ENCODE data around the gene MYO18A. TPM values are rescaled to one million over a fixed set of nuclear protein-coding genes. Genes with fewer than 3 reads are reported as not detected.
A peak's percentile ranks its signal among the peaks of the same experiment; 100 is the strongest.

Gene MYO18A
- total RNA-seq, 4 donors from 2014 or later: 71.6 to 125 (median 104) TPM

DNA sequence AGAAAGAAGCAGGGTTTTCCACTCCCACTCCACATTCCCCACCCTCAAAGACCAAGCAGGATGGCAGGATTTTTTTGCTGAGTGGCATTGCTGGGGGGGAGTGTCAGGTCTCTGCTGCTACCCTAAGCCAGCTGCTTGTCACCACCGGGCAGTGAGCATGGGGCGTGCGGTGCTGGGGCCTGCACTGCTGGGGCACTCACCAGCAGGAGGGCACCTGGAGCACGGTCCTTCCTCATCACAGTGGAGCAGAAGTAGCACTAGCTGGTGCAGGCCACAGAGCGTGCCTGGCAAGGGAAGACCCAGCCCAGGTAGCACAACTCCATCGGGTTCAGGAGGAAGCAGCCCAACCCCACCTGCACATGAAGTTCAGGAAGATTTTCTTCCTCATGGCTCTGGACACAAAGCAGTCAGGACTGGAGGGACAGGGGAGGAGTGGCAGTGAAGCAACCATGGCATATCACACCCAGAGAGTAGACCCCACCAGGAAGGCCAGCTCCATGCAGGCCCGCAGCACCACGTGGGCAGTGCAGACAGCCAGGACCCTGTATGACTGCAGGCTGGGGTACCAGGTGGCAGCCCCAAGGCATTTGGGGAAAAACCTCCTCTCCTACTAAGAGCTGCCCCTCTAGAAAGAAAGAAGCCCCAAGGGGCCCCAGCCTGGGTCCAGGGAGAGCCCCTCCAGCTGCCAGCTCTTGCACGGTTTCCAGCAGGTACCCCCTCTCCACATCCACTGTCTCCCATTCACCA lies 16.7 kb upstream of the MYO18A start:
- 87% methylated on average over 6 to 8 of the region's 9 CpGs for WGBS, 2 donors
- Histone ChIP-seq H3K36me3 (no peaks in the 10 kb centered on the region), H3K27me3 (no peaks in the 10 kb centered on the region), H3K4me3 (no peak overlapping the region), H3K9me3 (no peaks in the 10 kb centered on the region), H3K4me1 (no peaks in the 10 kb centered on the region), H3K27ac (no peak overlapping the region)
- no peak for DNase-seq (ENCODE audit: low spot score in 2 of 2)
- TF ChIP-seq POLR2A (IDR thresholded peaks at IDR 0.05) (no peak), EP300 (IDR thresholded peaks at IDR 0.05) (no peak)
- TF ChIP-seq, protein P1, sequence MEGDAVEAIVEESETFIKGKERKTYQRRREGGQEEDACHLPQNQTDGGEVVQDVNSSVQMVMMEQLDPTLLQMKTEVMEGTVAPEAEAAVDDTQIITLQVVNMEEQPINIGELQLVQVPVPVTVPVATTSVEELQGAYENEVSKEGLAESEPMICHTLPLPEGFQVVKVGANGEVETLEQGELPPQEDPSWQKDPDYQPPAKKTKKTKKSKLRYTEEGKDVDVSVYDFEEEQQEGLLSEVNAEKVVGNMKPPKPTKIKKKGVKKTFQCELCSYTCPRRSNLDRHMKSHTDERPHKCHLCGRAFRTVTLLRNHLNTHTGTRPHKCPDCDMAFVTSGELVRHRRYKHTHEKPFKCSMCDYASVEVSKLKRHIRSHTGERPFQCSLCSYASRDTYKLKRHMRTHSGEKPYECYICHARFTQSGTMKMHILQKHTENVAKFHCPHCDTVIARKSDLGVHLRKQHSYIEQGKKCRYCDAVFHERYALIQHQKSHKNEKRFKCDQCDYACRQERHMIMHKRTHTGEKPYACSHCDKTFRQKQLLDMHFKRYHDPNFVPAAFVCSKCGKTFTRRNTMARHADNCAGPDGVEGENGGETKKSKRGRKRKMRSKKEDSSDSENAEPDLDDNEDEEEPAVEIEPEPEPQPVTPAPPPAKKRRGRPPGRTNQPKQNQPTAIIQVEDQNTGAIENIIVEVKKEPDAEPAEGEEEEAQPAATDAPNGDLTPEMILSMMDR (IDR thresholded peaks at IDR 0.05): no peak

DNA sequence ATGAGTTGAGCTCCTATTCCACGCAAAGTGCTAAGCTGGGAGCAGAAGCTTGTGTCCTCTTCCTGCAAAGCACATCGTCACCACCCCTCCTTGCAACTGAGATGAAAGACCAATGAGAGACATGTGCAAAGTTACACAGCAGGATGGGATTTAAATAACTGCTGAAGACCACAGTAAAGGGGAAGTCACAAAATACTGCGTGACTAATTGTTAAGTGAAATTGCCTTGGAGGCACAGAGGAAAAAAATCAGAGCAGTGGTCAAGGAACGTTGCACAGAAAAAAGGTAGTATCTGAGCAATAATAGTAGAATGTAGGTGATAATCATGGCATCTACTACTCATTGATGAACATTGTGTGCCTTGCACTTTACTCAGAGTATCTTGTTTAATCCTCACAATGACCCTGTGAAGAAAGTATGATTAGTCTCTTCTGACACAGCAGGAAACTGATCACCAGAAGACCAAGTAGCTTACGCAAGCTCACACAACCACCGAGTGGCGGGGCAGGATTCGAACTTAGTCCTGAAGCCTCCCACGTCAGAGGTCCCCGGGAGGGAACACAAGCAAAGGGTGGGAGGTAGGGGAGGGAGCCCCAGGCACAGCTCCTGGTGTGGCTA lies 15.4 kb upstream of the MYO18A start:
- no peak for DNase-seq (ENCODE audit: low spot score in 2 of 2)
- peak overlapping the region in 1 of 4 donors; percentile 4 for H3K27ac ChIP-seq
- 54 to 57% methylated on average over 10 of the region's 10 CpGs for WGBS, 2 donors
- TF ChIP-seq, protein P1 (IDR thresholded peaks at IDR 0.05): no peak
- TF ChIP-seq EP300 (IDR thresholded peaks at IDR 0.05) (no peak), POLR2A (IDR thresholded peaks at IDR 0.05) (no peak)
- no peaks in the 10 kb centered on the region for H3K27me3 ChIP-seq
- H3K4me1 ChIP-seq: no peaks in the 10 kb centered on the region
- no peaks in the 10 kb centered on the region for H3K36me3 ChIP-seq
- no peak overlapping the region for H3K4me3 ChIP-seq
- no peaks in the 10 kb centered on the region for H3K9me3 ChIP-seq

DNA sequence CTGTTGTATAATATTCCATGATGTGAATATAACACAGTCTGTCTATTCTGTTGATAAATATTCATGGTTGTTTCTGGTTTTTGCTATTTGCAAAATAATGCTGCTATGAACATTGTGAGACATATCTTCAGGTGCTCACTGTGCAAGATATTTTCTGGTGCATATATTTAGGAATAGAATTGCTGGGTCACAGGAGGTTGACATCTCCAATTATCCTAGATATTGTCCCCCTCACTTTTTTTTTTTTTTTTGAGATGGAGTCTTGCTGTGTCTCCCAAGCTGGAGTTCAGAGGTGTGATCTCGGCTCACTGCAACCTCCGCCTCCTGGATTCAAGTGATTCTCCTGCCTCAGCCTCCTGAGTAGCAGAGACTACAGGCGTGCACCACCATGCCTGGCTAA lies 14.5 kb upstream of the MYO18A start:
- Histone ChIP-seq H3K36me3 (no peaks in the 10 kb centered on the region), H3K4me3 (no peak overlapping the region), H3K27me3 (no peaks in the 10 kb centered on the region), H3K27ac (no peak overlapping the region), H3K4me1 (no peaks in the 10 kb centered on the region), H3K9me3 (no peaks in the 10 kb centered on the region)
- DNase-seq (ENCODE audit: low spot score in 2 of 2): no peak
- TF ChIP-seq, protein P1 (IDR thresholded peaks at IDR 0.05): no peak
- no peak for TF ChIP-seq EP300 (IDR thresholded peaks at IDR 0.05)
- TF ChIP-seq POLR2A (IDR thresholded peaks at IDR 0.05): no peak
- 91 to 92% methylated on average over 3 of the region's 3 CpGs for WGBS, 2 donors

DNA sequence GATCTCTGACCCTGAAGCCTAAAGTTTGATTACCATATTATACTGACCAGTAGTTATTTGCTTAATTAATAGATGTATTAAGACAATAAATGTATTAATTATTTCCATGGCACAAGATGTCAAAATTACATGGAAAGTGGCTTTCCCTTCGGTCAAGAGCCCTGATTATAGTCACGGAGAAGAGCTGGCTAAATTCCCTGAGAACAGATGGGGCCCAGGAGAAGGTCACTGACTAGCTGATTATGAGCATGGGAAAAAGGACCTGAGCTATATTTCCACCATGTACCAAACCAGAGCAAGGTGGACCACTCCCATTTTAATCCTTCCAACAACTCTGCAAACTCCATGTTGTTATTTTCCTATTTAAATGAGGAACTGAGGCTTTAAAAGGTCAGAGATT lies 12.9 kb upstream of the MYO18A start:
- TF ChIP-seq EP300 (IDR thresholded peaks at IDR 0.05): no peak
- no peak for TF ChIP-seq POLR2A (IDR thresholded peaks at IDR 0.05)
- TF ChIP-seq, protein P1 (IDR thresholded peaks at IDR 0.05): no peak
- H3K4me3 ChIP-seq: no peak overlapping the region
- H3K9me3 ChIP-seq: no peaks in the 10 kb centered on the region
- no peak overlapping the region for H3K27ac ChIP-seq
- H3K27me3 ChIP-seq: no peaks in the 10 kb centered on the region
- no peak for DNase-seq (ENCODE audit: low spot score in 2 of 2)
- H3K36me3 ChIP-seq: no peaks in the 10 kb centered on the region
- H3K4me1 ChIP-seq: no peaks in the 10 kb centered on the region
- 68 to 81% methylated on average over 2 of the region's 2 CpGs for WGBS, 2 donors

DNA sequence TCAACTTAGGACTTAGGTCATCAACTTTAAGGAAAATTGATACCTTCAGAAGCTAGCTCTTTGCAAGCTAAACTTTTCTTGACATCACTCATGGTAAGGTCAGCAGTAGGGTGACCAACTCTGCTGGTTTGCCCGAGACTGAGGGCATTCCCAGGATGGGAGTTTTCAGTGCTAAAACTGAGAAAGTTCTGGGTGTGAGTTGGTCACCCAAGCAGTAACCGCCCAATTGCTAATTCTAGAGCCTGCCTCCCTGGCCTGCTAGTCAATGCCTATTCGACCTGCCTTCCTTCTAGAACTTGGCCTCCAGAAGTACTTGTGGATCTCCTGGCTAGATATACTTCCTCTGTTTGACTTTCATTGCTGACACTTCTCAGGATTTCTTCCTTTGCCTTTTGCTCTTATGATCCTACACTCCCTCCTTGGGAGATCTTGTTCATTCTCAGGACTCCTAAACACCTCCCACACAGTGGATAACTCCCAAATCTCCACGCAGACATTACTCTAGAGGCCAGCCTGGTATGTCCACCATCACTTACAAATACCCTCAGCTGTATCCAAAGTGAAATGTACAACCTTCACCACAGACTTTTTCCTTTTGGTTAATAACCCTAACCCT lies 10.5 kb upstream of the MYO18A start:
- no peak for DNase-seq (ENCODE audit: low spot score in 2 of 2)
- Histone ChIP-seq H3K9me3 (no peaks in the 10 kb centered on the region), H3K4me3 (no peak overlapping the region), H3K36me3 (no peaks in the 10 kb centered on the region), H3K4me1 (no peaks in the 10 kb centered on the region), H3K27ac (no peak overlapping the region), H3K27me3 (no peaks in the 10 kb centered on the region)
- TF ChIP-seq POLR2A (IDR thresholded peaks at IDR 0.05): no peak
- TF ChIP-seq, protein P1 (IDR thresholded peaks at IDR 0.05): no peak
- TF ChIP-seq EP300 (IDR thresholded peaks at IDR 0.05): no peak
- WGBS, 2 donors: 71 to 72% methylated on average over 4 of the region's 4 CpGs

Data from tibial nerve (tissue), 4 donors.